Liver (tissue), 9 donors: ENCODE data around the gene MISP3. TPM values are rescaled to one million over a fixed set of nuclear protein-coding genes. Genes with fewer than 3 reads are reported as not detected.

Source experiments
- DNase-seq: peaks from one replicate; pipeline ENCODE4 v3.0.0-alpha.2; 2017; ENCODE audit warnings: low spot score
- H3K27ac ChIP-seq, 2 donors: one replicate each; pipeline ENCODE4 v1.7.0; 2013; ENCODE audit warnings: inconsistent platforms in 2 of 2, low read length in 2 of 2, control low read depth in 1 of 2, low read depth in 1 of 2, mild to moderate bottlenecking in 1 of 2
- H3K27me3 ChIP-seq, 4 donors: one replicate each; pipeline versions ENCODE4 v1.6.1 to v1.7.0; 2013; ENCODE audit warnings: low read length in 3 of 4, inconsistent platforms in 1 of 4, mild to moderate bottlenecking in 1 of 4, moderate library complexity in 1 of 4; ENCODE audit not compliant: control insufficient read depth in 4 of 4, insufficient read depth in 4 of 4
- H3K36me3 ChIP-seq, 4 donors: one replicate each; pipeline versions ENCODE4 v1.6.1 to v1.7.0; 2013; ENCODE audit warnings: low read length in 3 of 4, mild to moderate bottlenecking in 3 of 4, low read depth in 1 of 4, moderate library complexity in 1 of 4; ENCODE audit not compliant: control insufficient read depth in 4 of 4, insufficient read depth in 3 of 4
- H3K4me1 ChIP-seq, 4 donors: one replicate each; pipeline versions ENCODE4 v1.6.1 to v1.7.0; 2013; ENCODE audit warnings: low read length in 3 of 4, mild to moderate bottlenecking in 3 of 4, moderate library complexity in 1 of 4; ENCODE audit not compliant: control insufficient read depth in 4 of 4, insufficient read depth in 4 of 4
- H3K4me3 ChIP-seq, 3 donors: one replicate each; pipeline versions ENCODE4 v1.6.1 to v1.7.0; 2013; ENCODE audit warnings: low read length in 3 of 3, control low read depth in 1 of 3, low read depth in 1 of 3, mild to moderate bottlenecking in 1 of 3
- H3K9ac ChIP-seq, 2 donors: one replicate each; pipeline ENCODE4 v1.7.0; 2013; ENCODE audit warnings: low read length in 2 of 2, mild to moderate bottlenecking in 2 of 2, moderate library complexity in 2 of 2, control low read depth in 1 of 2, low read depth in 1 of 2
- H3K9me3 ChIP-seq, 4 donors: one replicate each; pipeline versions ENCODE4 v1.6.1 to v1.7.0; 2013; ENCODE audit warnings: low read length in 3 of 4; ENCODE audit not compliant: control insufficient read depth in 4 of 4
- ATF3 ChIP-seq: IDR thresholded peaks from 2 replicates; pipeline ENCODE4 v1.6.1; 2016; ENCODE audit warnings: antibody characterized with exemption
- CTCF ChIP-seq: fragments of 150-350 bp; IDR thresholded peaks from 2 replicates; pipeline ENCODE4 v1.5.1; 2017; ENCODE audit warnings: improper control_type of control experiment, low read depth, low read length; ENCODE audit not compliant: missing input control
- EGR1 ChIP-seq, 2 donors: IDR thresholded peaks; 2 replicates each; pipeline ENCODE4 v1.6.1; 2016 to 2018; ENCODE audit warnings: antibody characterized with exemption in 2 of 2, low read depth in 2 of 2
- FOXA1 ChIP-seq: IDR thresholded peaks from 2 replicates; pipeline ENCODE4 v1.6.1; 2016; ENCODE audit warnings: antibody characterized with exemption
- FOXA2 ChIP-seq: IDR thresholded peaks from 2 replicates; pipeline ENCODE4 v1.6.1; 2016; ENCODE audit warnings: antibody characterized with exemption
- GABPA ChIP-seq, 2 donors: IDR thresholded peaks in 1 of 2; conservative IDR thresholded peaks in 1 of 2; 2 replicates each; pipeline ENCODE4 v1.6.1; 2016; ENCODE audit warnings: antibody characterized with exemption in 2 of 2, mild to moderate bottlenecking in 1 of 2, moderate library complexity in 1 of 2
- HNF4A ChIP-seq, 2 donors: conservative IDR thresholded peaks; 2 replicates each; pipeline ENCODE4 v1.6.1; 2016; ENCODE audit warnings: antibody characterized with exemption in 2 of 2, mild to moderate bottlenecking in 2 of 2
- HNF4G ChIP-seq: IDR thresholded peaks from 2 replicates; pipeline ENCODE4 v1.6.1; 2016; ENCODE audit warnings: antibody characterized with exemption
- JUND ChIP-seq, 2 donors: IDR thresholded peaks; 2 replicates each; pipeline ENCODE4 v1.6.1; 2016; ENCODE audit warnings: antibody characterized with exemption in 2 of 2
- MAX ChIP-seq: IDR thresholded peaks from 2 replicates; pipeline ENCODE4 v1.6.1; 2016; ENCODE audit warnings: antibody characterized with exemption
- NR2F2 ChIP-seq: IDR thresholded peaks from 2 replicates; pipeline ENCODE4 v1.6.1; 2016; ENCODE audit warnings: antibody characterized with exemption
- RAD21 ChIP-seq, 2 donors: IDR thresholded peaks; 2 replicates each; pipeline ENCODE4 v1.6.1; 2016; ENCODE audit warnings: antibody characterized with exemption in 2 of 2, mild to moderate bottlenecking in 2 of 2
- RXRA ChIP-seq, 2 donors: IDR thresholded peaks; 2 replicates each; pipeline ENCODE4 v1.6.1; 2017 to 2018; ENCODE audit warnings: antibody characterized with exemption in 2 of 2, mild to moderate bottlenecking in 1 of 2
- SP1 ChIP-seq: IDR thresholded peaks from 2 replicates; pipeline ENCODE4 v1.6.1; 2018; ENCODE audit warnings: antibody characterized with exemption, mild to moderate bottlenecking
- TAF1 ChIP-seq: conservative IDR thresholded peaks from 2 replicates; pipeline ENCODE4 v1.6.1; 2016; ENCODE audit warnings: antibody characterized with exemption, mild to moderate bottlenecking
- YY1 ChIP-seq: IDR thresholded peaks from 2 replicates; pipeline ENCODE4 v1.6.1; 2016; ENCODE audit warnings: antibody characterized with exemption, mild to moderate bottlenecking
- ZBTB33 ChIP-seq: IDR thresholded peaks from 2 replicates; pipeline ENCODE4 v1.6.1; 2016; ENCODE audit warnings: antibody characterized with exemption
- WGBS: extraction: QIAGEN DNeasy Blood & Tissue Kit; methylation state at CpG from one replicate; pipeline ENCODE4 v1.1.7; 2013; 5-methylcytosine and 5-hydroxymethylcytosine counted together
- polyA plus RNA-seq, 2 donors: library from polyadenylated mRNA; stranded (reverse) in 1 of 2; unstranded in 1 of 2; fragments of 200-250 nt in 1 of 2; fragments of >200 nt in 1 of 2; fragmentation: Nextera tagmentation in 1 of 2; extraction: Ambion mirVana in 1 of 2; gene quantifications; one replicate each; pipeline versions ENCODE4 v1.2.1 to v1.2.3, GENCODE V29; 2013 to 2015
- total RNA-seq, 2 donors: library from RNA; depleted of rRNA; stranded (reverse); fragments of >200 nt; gene quantifications; one replicate each; pipeline ENCODE4 v1.2.3, GENCODE V29; 2014
- TF ChIP-seq, protein P1 (sequence below): IDR thresholded peaks from 2 replicates; pipeline ENCODE4 v1.6.1; 2016; ENCODE audit warnings: antibody characterized with exemption, mild to moderate bottlenecking
- donor health status: healthy.
- donor health status: healthy.
- donor health status: healthy.
- donor health status: healthy.
- donor health status: healthy.

The MISP3 gene
- total and polyA plus RNA-seq, 4 donors, result 0.28 to 3.9 (median 2.8) TPM

GRCh38 chr19:14112809-14113385 is 40.3 kb downstream of the MISP3 start:
- WGBS, result 37% methylated on average over 12 of the region's 12 CpGs
- peaks cover 15 to 56% (median 46%) of the 10 kb centered on the region in 4 donors for H3K4me1 ChIP-seq
- no peaks in the 10 kb centered on the region for H3K9me3 ChIP-seq
- H3K4me3 ChIP-seq, result peak overlapping the region; percentile 5 to 28 (median 5)
- no peak for DNase-seq
- H3K27ac ChIP-seq, result peak overlapping the region; percentile 88 to 97
- no peaks in the 10 kb centered on the region for H3K36me3 ChIP-seq
- peak overlapping the region; percentile 50 to 79 for H3K9ac ChIP-seq
- no peak for TF ChIP-seq FOXA1
- TF ChIP-seq RXRA (IDR thresholded peaks at IDR 0.05), result peak; percentile 84 to 89
- no peak for TF ChIP-seq ATF3
- peak; percentile 96 to 98 for TF ChIP-seq EGR1 (IDR thresholded peaks at IDR 0.05; ENCODE audit: low read depth in 2 of 2)
- TF ChIP-seq FOXA2, result no peak
- peak; percentile 37 to 77 for TF ChIP-seq GABPA (IDR thresholded peaks at IDR 0.05 in 1 of 2, conservative IDR thresholded peaks at IDR 0.05 in 1 of 2)
- TF ChIP-seq RAD21 (IDR thresholded peaks at IDR 0.05), result peak in 1 of 2 donors; percentile 20
- TF ChIP-seq MAX, result peak; percentile 18
- no peak for TF ChIP-seq CTCF
- no peak for TF ChIP-seq ZBTB33
- peak; percentile 68 for TF ChIP-seq NR2F2
- TF ChIP-seq TAF1, result no peak
- TF ChIP-seq, protein P1, sequence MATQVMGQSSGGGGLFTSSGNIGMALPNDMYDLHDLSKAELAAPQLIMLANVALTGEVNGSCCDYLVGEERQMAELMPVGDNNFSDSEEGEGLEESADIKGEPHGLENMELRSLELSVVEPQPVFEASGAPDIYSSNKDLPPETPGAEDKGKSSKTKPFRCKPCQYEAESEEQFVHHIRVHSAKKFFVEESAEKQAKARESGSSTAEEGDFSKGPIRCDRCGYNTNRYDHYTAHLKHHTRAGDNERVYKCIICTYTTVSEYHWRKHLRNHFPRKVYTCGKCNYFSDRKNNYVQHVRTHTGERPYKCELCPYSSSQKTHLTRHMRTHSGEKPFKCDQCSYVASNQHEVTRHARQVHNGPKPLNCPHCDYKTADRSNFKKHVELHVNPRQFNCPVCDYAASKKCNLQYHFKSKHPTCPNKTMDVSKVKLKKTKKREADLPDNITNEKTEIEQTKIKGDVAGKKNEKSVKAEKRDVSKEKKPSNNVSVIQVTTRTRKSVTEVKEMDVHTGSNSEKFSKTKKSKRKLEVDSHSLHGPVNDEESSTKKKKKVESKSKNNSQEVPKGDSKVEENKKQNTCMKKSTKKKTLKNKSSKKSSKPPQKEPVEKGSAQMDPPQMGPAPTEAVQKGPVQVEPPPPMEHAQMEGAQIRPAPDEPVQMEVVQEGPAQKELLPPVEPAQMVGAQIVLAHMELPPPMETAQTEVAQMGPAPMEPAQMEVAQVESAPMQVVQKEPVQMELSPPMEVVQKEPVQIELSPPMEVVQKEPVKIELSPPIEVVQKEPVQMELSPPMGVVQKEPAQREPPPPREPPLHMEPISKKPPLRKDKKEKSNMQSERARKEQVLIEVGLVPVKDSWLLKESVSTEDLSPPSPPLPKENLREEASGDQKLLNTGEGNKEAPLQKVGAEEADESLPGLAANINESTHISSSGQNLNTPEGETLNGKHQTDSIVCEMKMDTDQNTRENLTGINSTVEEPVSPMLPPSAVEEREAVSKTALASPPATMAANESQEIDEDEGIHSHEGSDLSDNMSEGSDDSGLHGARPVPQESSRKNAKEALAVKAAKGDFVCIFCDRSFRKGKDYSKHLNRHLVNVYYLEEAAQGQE, result no peak
- TF ChIP-seq JUND (IDR thresholded peaks at IDR 0.05), result peak in 1 of 2 donors; percentile 9
- no peak for TF ChIP-seq HNF4G
- TF ChIP-seq YY1, result peak; percentile 69
- peak; percentile 84 for TF ChIP-seq SP1
- TF ChIP-seq HNF4A (conservative IDR thresholded peaks at IDR 0.05), result peak; percentile 68 to 75
- H3K27me3 ChIP-seq, result no peaks in the 10 kb centered on the region
